ENCODE data around the gene HAX1.
"Not testable (repeated sequence)": the region's sequence is repeated elsewhere in the genome, so short reads cannot be mapped to it uniquely, and the experiment has no call there.

The HAX1 gene

GRCh38 chr1:154287591-154287990 lies 15.2 kb downstream of the HAX1 start:
- not testable (repeated sequence) for DNase-seq (ENCODE audit: low read depth)

- DNase-seq (ENCODE audit: low read depth) = no peak
Observed at GRCh38 chr1:154288661-154289060, 16.2 kb downstream of the HAX1 start.

GRCh38 chr1:154290921-154291320 lies 18.5 kb downstream of the HAX1 start:
- no peak for DNase-seq (ENCODE audit: low read depth)

- DNase-seq (ENCODE audit: low read depth) = no peak
Observed at GRCh38 chr1:154295408-154296235, 23.2 kb downstream of the HAX1 start.

- DNase-seq (ENCODE audit: low read depth) = no peak
Observed at GRCh38 chr1:154301582-154301981, 29.2 kb downstream of the HAX1 start.

GRCh38 chr1:154304664-154305337 lies 32.4 kb downstream of the HAX1 start:
- DNase-seq (ENCODE audit: low read depth) = no peak

- no peak for DNase-seq (ENCODE audit: low read depth)
Observed at GRCh38 chr1:154306151-154306550, 33.7 kb downstream of the HAX1 start.

- not testable (repeated sequence) for DNase-seq (ENCODE audit: low read depth)
Observed at GRCh38 chr1:154307670-154308270, 35.3 kb downstream of the HAX1 start.

- DNase-seq (ENCODE audit: low read depth) = not testable (repeated sequence)
Observed at GRCh38 chr1:154309136-154309535, 36.7 kb downstream of the HAX1 start.

GRCh38 chr1:154312229-154313065 lies 40.0 kb downstream of the HAX1 start:
- DNase-seq (ENCODE audit: low read depth) = not testable (repeated sequence)

- DNase-seq (ENCODE audit: low read depth) = no peak
Observed at GRCh38 chr1:154313066-154313356, 40.6 kb downstream of the HAX1 start.

- not testable (repeated sequence) for DNase-seq (ENCODE audit: low read depth)
Observed at GRCh38 chr1:154314226-154314625, 41.8 kb downstream of the HAX1 start.

GRCh38 chr1:154316704-154317103 lies 44.3 kb downstream of the HAX1 start:
- DNase-seq (ENCODE audit: low read depth) = no peak

GRCh38 chr1:154318386-154318785 lies 46.0 kb downstream of the HAX1 start:
- DNase-seq (ENCODE audit: low read depth) = no peak

- DNase-seq (ENCODE audit: low read depth) = no peak
Observed at GRCh38 chr1:154320882-154321608, 48.6 kb downstream of the HAX1 start, which contains the start of gene AQP10. Gene AQP10, plus strand, starts transcription at chr1:154321093. Its CDS starts 63 bp downstream, at chr1:154321156.

GRCh38 chr1:154321609-154321934 lies 49.1 kb downstream of the HAX1 start:
- DNase-seq (ENCODE audit: low read depth) = not testable (repeated sequence)

- DNase-seq (ENCODE audit: low read depth) = no peak
Observed at GRCh38 chr1:154323493-154323892, 51.1 kb downstream of the HAX1 start.

- no peak for DNase-seq (ENCODE audit: low read depth)
Observed at GRCh38 chr1:154324241-154324640, 51.8 kb downstream of the HAX1 start.

GRCh38 chr1:154324669-154325582 lies 52.5 kb downstream of the HAX1 start, which contains the start of gene ATP8B2:
Gene ATP8B2, plus strand, starts transcription at chr1:154325525. Its CDS starts 2,617 bp downstream, at chr1:154328142.
- peak; percentile 62 for DNase-seq (ENCODE audit: low read depth)

All from stimulated activated CD8-positive, alpha-beta memory T cell treated with anti-CD3 and anti-CD28 coated beads, Interleukin-15, amount 100 ng/mL, for 24 hours (primary cell).